ENCODE measurements around the gene MAPK1. TPM values are rescaled to one million over a fixed set of nuclear protein-coding genes. Genes with fewer than 3 reads are reported as not detected.
"Not testable (repeated sequence)": the region's sequence is repeated elsewhere in the genome, so short reads cannot be mapped to it uniquely, and the experiment has no call there.

Gene MAPK1
- total and polyA plus RNA-seq, 2 donors (not counting 3 experiments of a cell fraction or from before 2014, with no cell fraction given) = 50.9 to 163 TPM

DNA sequence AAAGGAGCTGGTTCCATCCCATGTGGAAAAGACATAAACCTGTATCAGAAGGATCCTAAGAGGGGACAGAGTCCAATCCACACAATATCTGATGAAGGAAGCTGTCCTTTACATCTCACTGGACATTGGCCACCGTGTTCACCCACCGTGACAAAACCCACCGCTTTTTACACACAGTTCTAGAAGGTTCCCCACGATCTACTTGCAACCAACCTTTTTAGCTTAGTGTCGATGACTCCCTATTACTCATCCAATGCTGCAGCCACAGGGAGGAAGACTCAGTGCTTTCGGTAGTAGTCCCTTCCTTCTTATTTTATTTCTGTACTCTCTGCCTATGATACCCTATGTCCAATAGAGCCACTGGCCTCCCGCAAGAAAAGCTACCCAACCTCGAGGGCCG, 65.4 kb downstream of the MAPK1 start:
- Histone ChIP-seq H3K79me2 (ENCODE audit: control insufficient read depth, insufficient read depth, low read length) (peaks cover 20% of the 10 kb centered on the region), H3K4me2 (ENCODE audit: insufficient read depth, low read length) (no peak overlapping the region), H3K4me3 (replicated peaks in 1 of 3; ENCODE audit: insufficient read depth in 1 of 3, low read depth in 1 of 3, low read length in 3 of 3) (no peak overlapping the region), H3K27me3 (ENCODE audit: control insufficient read depth in 2 of 2, insufficient read depth in 2 of 2, low read length in 2 of 2) (no peaks in the 10 kb centered on the region), H3K9ac (replicated peaks; ENCODE audit: extremely low read depth, insufficient read depth, low read length) (no peak overlapping the region), H3K27ac (ENCODE audit: insufficient read depth, low read depth, low read length) (no peak overlapping the region), H3K9me3 (replicated peaks; ENCODE audit: control insufficient read depth, insufficient read depth, low read length) (no peaks in the 10 kb centered on the region), H3K4me1 (ENCODE audit: control insufficient read depth, extremely low read depth, insufficient read depth, low read length) (peaks cover 16% of the 10 kb centered on the region), H3K9me1 (replicated peaks; ENCODE audit: control insufficient read depth, extremely low read depth, insufficient read depth, low read length) (no peaks in the 10 kb centered on the region), H3K36me3 (ENCODE audit: control insufficient read depth in 2 of 2, extremely low read depth in 1 of 2, insufficient read depth in 2 of 2, low read length in 2 of 2) (peaks cover 6 to 22% of the 10 kb centered on the region in 2 experiments), H4K20me1 (replicated peaks; ENCODE audit: control insufficient read depth, extremely low read depth, insufficient read depth, low read length) (peaks cover 3% of the 10 kb centered on the region), H2AFZ (ENCODE audit: low read depth, low read length) (no peak overlapping the region)
- dilution Hi-C loops (cut with MboI; ENCODE audit: extremely low pct_ligation_motif_present, low sequenced_read_pairs) = loop anchor here (25.0 kb wide), 1 partner anchor 135 kb away; no protein-coding TSS in a partner anchor
- intact Hi-C loops (cut with micrococcal nuclease) = no loop called here
- no peak for DNase-seq (ENCODE audit: low read depth, low spot score)
- BruUV-seq (replicated peaks) = no TSS peak
- CTCF ChIA-PET = interaction anchor here (0.7 to 2.0 kb wide), 2 partner anchors 11 to 113 kb away, joined by 3 to 7 read pairs; no protein-coding TSS in a partner anchor
- POLR2A ChIA-PET = no interaction called here
- TF ChIP-seq EZH2 (IDR thresholded peaks at IDR 0.05; ENCODE audit: borderline replicate concordance, low read depth, low read length, severe bottlenecking) (no peak), POLR2AphosphoS5 (IDR thresholded peaks at IDR 0.05; ENCODE audit: insufficient read depth, low read depth, low read length) (no peak)
- FAIRE-seq = no peak

DNA sequence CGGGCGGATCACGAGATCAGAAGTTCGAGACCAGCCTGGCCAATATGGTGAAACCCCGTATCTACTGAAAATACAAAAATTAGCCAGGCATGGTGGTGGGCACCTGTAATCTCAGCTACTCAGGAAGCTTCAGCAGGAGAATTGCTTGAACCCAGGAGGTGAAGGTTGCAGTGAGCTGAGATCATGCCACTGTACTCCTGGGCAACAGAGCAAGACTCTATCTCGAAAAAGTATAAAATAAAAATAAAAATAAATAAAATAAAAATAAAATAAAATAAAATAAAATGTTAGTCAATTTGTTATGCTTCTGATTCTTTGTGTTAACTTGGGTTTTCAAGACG, 66.2 kb downstream of the MAPK1 start:
- H3K9ac ChIP-seq (replicated peaks; ENCODE audit: extremely low read depth, insufficient read depth, low read length); BruUV-seq (replicated peaks); H3K4me2 ChIP-seq (ENCODE audit: insufficient read depth, low read length); POLR2A ChIA-PET; H3K27me3 ChIP-seq (ENCODE audit: control insufficient read depth in 2 of 2, insufficient read depth in 2 of 2, low read length in 2 of 2); FAIRE-seq; DNase-seq (ENCODE audit: low read depth, low spot score); intact Hi-C loops (cut with micrococcal nuclease); H3K27ac ChIP-seq (ENCODE audit: insufficient read depth, low read depth, low read length); H4K20me1 ChIP-seq (replicated peaks; ENCODE audit: control insufficient read depth, extremely low read depth, insufficient read depth, low read length); H2AFZ ChIP-seq (ENCODE audit: low read depth, low read length); H3K4me3 ChIP-seq (replicated peaks in 1 of 3; ENCODE audit: insufficient read depth in 1 of 3, low read depth in 1 of 3, low read length in 3 of 3); H3K9me1 ChIP-seq (replicated peaks; ENCODE audit: control insufficient read depth, extremely low read depth, insufficient read depth, low read length); H3K9me3 ChIP-seq (replicated peaks; ENCODE audit: control insufficient read depth, insufficient read depth, low read length): not testable (repeated sequence)
- CTCF ChIA-PET = interaction anchor here (2.0 kb wide), 1 partner anchor 12 kb away, joined by 7 read pairs; no protein-coding TSS in a partner anchor
- Histone ChIP-seq H3K79me2 (ENCODE audit: control insufficient read depth, insufficient read depth, low read length) (peaks cover 21% of the 10 kb centered on the region), H3K36me3 (ENCODE audit: control insufficient read depth in 2 of 2, extremely low read depth in 1 of 2, insufficient read depth in 2 of 2, low read length in 2 of 2) (peaks cover 6 to 17% of the 10 kb centered on the region in 2 experiments), H3K4me1 (ENCODE audit: control insufficient read depth, extremely low read depth, insufficient read depth, low read length) (peaks cover 20% of the 10 kb centered on the region)
- dilution Hi-C loops (cut with MboI; ENCODE audit: extremely low pct_ligation_motif_present, low sequenced_read_pairs) = loop anchor here (25.0 kb wide), 1 partner anchor 136 kb away; no protein-coding TSS in a partner anchor

Measured in endothelial cell of umbilical vein (primary cell).